Natural killer cell (primary cell): Measurements from ENCODE around the gene ETV7. TPM values are rescaled to one million over a fixed set of nuclear protein-coding genes. Genes with fewer than 3 reads are reported as not detected.

Experiments used
- ATAC-seq, 3 donors: fragments of 150-1000 bp in 2 of 3; fragments of 200-7000 bp in 1 of 3; cut with Tn5 transposase; 1 replicate in 1 of 3; 2 replicates in 2 of 3; pipeline ENCODE4 v1.10.0; 2021; ENCODE audit warnings: mild to moderate bottlenecking in 2 of 3, moderate library complexity in 2 of 3
- DNase-seq, 2 donors: peaks; one replicate each; pipeline versions ENCODE4 v3.0.0 to v3.0.0-alpha.2; 2013 to 2021; ENCODE audit warnings: mixed read lengths in 1 of 2
- H3K27ac ChIP-seq: one replicate; pipeline ENCODE4 v1.5.1; 2013; ENCODE audit warnings: mild to moderate bottlenecking, low read length
- H3K27me3 ChIP-seq: one replicate; pipeline ENCODE4 v1.6.1; 2013; ENCODE audit warnings: low read length; ENCODE audit not compliant: control insufficient read depth, insufficient read depth
- H3K36me3 ChIP-seq: one replicate; pipeline ENCODE4 v1.6.1; 2013; ENCODE audit warnings: low read length; ENCODE audit not compliant: control insufficient read depth, insufficient read depth
- H3K4me1 ChIP-seq: one replicate; pipeline ENCODE4 v1.6.1; 2013; ENCODE audit warnings: low read length; ENCODE audit not compliant: control insufficient read depth, insufficient read depth
- H3K4me3 ChIP-seq: one replicate; pipeline ENCODE4 v1.5.1; 2013; ENCODE audit warnings: low read length
- H3K9me3 ChIP-seq: one replicate; pipeline ENCODE4 v1.6.1; 2013; ENCODE audit warnings: low read length; ENCODE audit not compliant: control insufficient read depth, insufficient read depth
- H3K27ac Mint-ChIP-seq, 2 donors: one replicate each; pipeline ENCODE4 v1.8.0; 2022; ENCODE audit warnings: mild to moderate bottlenecking in 2 of 2, mixed read lengths in 2 of 2, moderate library complexity in 1 of 2
- H3K27me3 Mint-ChIP-seq, 2 donors: one replicate each; pipeline ENCODE4 v1.8.0; 2022; ENCODE audit warnings: low read depth in 2 of 2, mixed read lengths in 2 of 2
- H3K36me3 Mint-ChIP-seq: one replicate; pipeline ENCODE4 v1.8.0; 2022; ENCODE audit warnings: mixed read lengths
- H3K4me1 Mint-ChIP-seq, 2 donors: one replicate each; pipeline ENCODE4 v1.8.0; 2022; ENCODE audit warnings: mixed read lengths in 2 of 2
- H3K4me3 Mint-ChIP-seq: one replicate; pipeline ENCODE4 v1.8.0; 2022; ENCODE audit warnings: mild to moderate bottlenecking, moderate library complexity, mixed read lengths
- H3K9me3 Mint-ChIP-seq, 2 donors: one replicate each; pipeline ENCODE4 v1.8.0; 2022; ENCODE audit warnings: mixed read lengths in 2 of 2
- WGBS: methylation state at CpG from one replicate; pipeline ENCODE4 v1.1.7; 2013; ENCODE audit warnings: missing lambda C conversion rate; ENCODE audit not compliant: insufficient coverage; 5-methylcytosine and 5-hydroxymethylcytosine counted together
- intact Hi-C: fragments of 100-400 bp; cut with micrococcal nuclease; formaldehyde crosslinking; loops from one replicate; pipeline ENCODE4 v1.14.2; 2022
- total RNA-seq, 4 donors: library from RNA; stranded (reverse); fragments of 120-200 nt in 1 of 4; gene quantifications; one replicate each; pipeline versions ENCODE4 v1.2.3 to v1.2.4, GENCODE V29; 2013 to 2022
- TF ChIP-seq, protein P1 (sequence below): fragments of 200-600 bp; IDR thresholded peaks from one replicate; pipeline ENCODE4 v1.8.0; 2022; ENCODE audit warnings: antibody characterized with exemption

Gene ETV7
- total RNA-seq, 3 donors from 2014 or later (not counting 1 experiment from before 2014, with no cell fraction given) = 0.96 to 2.8 (median 1.7) TPM

DNA sequence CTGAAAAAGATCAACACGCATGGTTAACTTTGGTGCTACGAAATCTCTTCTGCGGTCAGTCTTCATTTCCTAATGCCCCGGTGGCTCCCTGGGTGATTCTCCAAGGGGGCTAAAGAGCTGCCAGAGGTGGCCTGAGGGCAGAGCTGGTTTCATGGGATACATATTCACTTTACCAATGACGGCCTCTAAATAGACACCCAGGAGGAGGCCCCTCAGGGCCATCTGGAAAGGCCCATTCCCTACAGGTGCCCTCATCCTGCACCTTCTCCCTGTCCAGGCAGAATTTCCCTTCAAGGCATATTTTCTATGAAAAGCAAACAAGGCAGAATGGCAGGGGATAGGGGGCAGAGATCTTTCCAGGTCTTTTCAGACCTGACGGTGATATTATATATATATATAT is 63.3 kb downstream of the ETV7 start:
- intact Hi-C loops = no loop called here
- 80% methylated on average over 5 of the region's 6 CpGs for WGBS
- H3K27me3 Mint-ChIP-seq = peaks cover 0 to 6% of the 10 kb centered on the region in 2 donors

DNA sequence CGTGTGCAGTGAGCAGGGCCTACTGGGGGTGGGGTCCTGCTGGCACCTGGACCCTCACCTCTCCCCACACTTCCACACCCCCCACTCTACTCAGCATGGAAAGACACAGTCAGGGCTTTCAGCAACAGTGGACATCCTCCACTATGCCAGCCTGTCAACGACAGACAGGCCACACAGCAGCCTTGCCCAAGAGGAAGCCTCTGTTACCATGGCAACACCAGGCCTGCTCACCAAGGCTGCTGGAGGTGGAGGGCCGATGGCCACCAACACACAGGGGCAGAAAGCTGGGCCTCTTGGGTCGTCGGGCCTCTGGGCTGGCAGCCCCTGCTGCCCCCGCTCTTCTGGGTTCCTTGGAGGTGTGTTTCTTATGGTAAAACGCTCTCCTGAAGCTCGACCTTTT is 64.4 kb downstream of the ETV7 start:
- Mint-ChIP-seq H3K4me1 (no peaks in the 10 kb centered on the region), H3K27me3 (peaks cover 0 to under 1% of the 10 kb centered on the region in 2 donors), H3K36me3 (no peaks in the 10 kb centered on the region), H3K27ac (no peak overlapping the region), H3K4me3 (no peak overlapping the region), H3K9me3 (no peaks in the 10 kb centered on the region)
- no peaks in the 10 kb centered on the region for H3K36me3 ChIP-seq
- no peak overlapping the region for H3K27ac ChIP-seq
- no peak overlapping the region for H3K4me3 ChIP-seq
- 80% methylated on average over 7 of the region's 8 CpGs for WGBS
- intact Hi-C loops = no loop called here
- DNase-seq (no peak), ATAC-seq (no peak)
- H3K4me1 ChIP-seq = no peaks in the 10 kb centered on the region
- no peaks in the 10 kb centered on the region for H3K9me3 ChIP-seq
- TF ChIP-seq, protein P1, sequence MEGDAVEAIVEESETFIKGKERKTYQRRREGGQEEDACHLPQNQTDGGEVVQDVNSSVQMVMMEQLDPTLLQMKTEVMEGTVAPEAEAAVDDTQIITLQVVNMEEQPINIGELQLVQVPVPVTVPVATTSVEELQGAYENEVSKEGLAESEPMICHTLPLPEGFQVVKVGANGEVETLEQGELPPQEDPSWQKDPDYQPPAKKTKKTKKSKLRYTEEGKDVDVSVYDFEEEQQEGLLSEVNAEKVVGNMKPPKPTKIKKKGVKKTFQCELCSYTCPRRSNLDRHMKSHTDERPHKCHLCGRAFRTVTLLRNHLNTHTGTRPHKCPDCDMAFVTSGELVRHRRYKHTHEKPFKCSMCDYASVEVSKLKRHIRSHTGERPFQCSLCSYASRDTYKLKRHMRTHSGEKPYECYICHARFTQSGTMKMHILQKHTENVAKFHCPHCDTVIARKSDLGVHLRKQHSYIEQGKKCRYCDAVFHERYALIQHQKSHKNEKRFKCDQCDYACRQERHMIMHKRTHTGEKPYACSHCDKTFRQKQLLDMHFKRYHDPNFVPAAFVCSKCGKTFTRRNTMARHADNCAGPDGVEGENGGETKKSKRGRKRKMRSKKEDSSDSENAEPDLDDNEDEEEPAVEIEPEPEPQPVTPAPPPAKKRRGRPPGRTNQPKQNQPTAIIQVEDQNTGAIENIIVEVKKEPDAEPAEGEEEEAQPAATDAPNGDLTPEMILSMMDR = no peak
- H3K27me3 ChIP-seq = no peaks in the 10 kb centered on the region

More for the DNA sequence above, 63.3 kb downstream of the ETV7 start:
- no peaks in the 10 kb centered on the region for H3K9me3 ChIP-seq
- H3K36me3 ChIP-seq = no peaks in the 10 kb centered on the region
- H3K27ac Mint-ChIP-seq = no peak overlapping the region
- DNase-seq = no peak
- H3K9me3 Mint-ChIP-seq = no peaks in the 10 kb centered on the region
- no peaks in the 10 kb centered on the region for H3K4me1 Mint-ChIP-seq
- no peak overlapping the region for H3K4me3 ChIP-seq
- H3K36me3 Mint-ChIP-seq = no peaks in the 10 kb centered on the region
- H3K4me1 ChIP-seq = no peaks in the 10 kb centered on the region
- no peak overlapping the region for H3K27ac ChIP-seq
- TF ChIP-seq, protein P1 = no peak
- no peaks in the 10 kb centered on the region for H3K27me3 ChIP-seq
- H3K4me3 Mint-ChIP-seq = no peak overlapping the region
- no peak for ATAC-seq

- intact Hi-C loops = no loop called here
- H3K4me3 ChIP-seq = no peak overlapping the region
- no peaks in the 10 kb centered on the region for H3K9me3 ChIP-seq
- H3K27ac Mint-ChIP-seq = no peak overlapping the region
- 85% methylated on average over 3 of the region's 3 CpGs for WGBS
- H3K4me1 ChIP-seq = no peaks in the 10 kb centered on the region
- no peaks in the 10 kb centered on the region for H3K36me3 ChIP-seq
- no peak overlapping the region for H3K27ac ChIP-seq
- no peaks in the 10 kb centered on the region for H3K4me1 Mint-ChIP-seq
- H3K9me3 Mint-ChIP-seq = no peaks in the 10 kb centered on the region
- TF ChIP-seq, protein P1 = no peak
- DNase-seq = no peak
- no peak for ATAC-seq
- H3K4me3 Mint-ChIP-seq = no peak overlapping the region
- peaks cover 0 to 6% of the 10 kb centered on the region in 2 donors for H3K27me3 Mint-ChIP-seq
- no peaks in the 10 kb centered on the region for H3K36me3 Mint-ChIP-seq
- no peaks in the 10 kb centered on the region for H3K27me3 ChIP-seq
Observed at GRCh38 chr6:36322591-36322990, 64.9 kb downstream of the ETV7 start.

DNA sequence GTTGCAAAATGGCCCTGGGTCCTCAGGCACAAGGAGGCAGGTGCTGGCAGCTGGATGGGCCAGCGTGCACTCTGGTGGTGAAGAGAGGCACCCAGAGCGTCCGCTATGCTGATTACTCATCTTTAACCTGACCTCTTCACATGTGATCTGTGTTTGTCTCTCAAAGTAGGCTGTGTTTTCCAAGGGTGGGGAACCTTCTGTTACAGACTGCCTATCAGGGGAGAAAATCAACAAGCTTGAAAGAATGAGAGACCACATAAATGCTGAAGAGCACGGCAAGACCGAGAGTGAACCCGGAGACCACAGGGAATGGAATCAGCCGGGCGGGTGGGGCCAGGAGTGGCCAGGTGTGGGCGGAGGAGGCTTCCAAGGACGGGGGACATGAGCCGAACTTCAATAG is 67.0 kb downstream of the ETV7 start:
- H3K36me3 ChIP-seq = no peaks in the 10 kb centered on the region
- intact Hi-C loops = no loop called here
- WGBS = 88% methylated on average over 11 of the region's 11 CpGs
- Mint-ChIP-seq H3K27me3 (peaks cover 0 to 15% of the 10 kb centered on the region in 2 donors), H3K4me3 (no peak overlapping the region), H3K4me1 (no peaks in the 10 kb centered on the region), H3K27ac (no peak overlapping the region), H3K36me3 (no peaks in the 10 kb centered on the region), H3K9me3 (no peaks in the 10 kb centered on the region)
- TF ChIP-seq, protein P1 = no peak
- ATAC-seq = no peak
- H3K4me3 ChIP-seq = no peak overlapping the region
- H3K9me3 ChIP-seq = no peaks in the 10 kb centered on the region
- H3K27me3 ChIP-seq = no peaks in the 10 kb centered on the region
- H3K4me1 ChIP-seq = no peaks in the 10 kb centered on the region
- no peak overlapping the region for H3K27ac ChIP-seq
- no peak for DNase-seq
